Stimulated activated CD8-positive, alpha-beta memory T cell treated with anti-CD3 and anti-CD28 coated beads, Interleukin-12 subunit alpha, Interleukin-12 subunit beta, amount 100 ng/mL, for 1 hour (primary cell): ENCODE data around the gene PHC3.

ENCODE experiments used
- DNase-seq: peaks from one replicate; pipeline ENCODE4 v3.0.0-alpha.2; 2020; ENCODE audit warnings: low read depth

Gene PHC3

GRCh38 chr3:170189398-170190256, 8.1 kb upstream of the PHC3 start:
- no peak for DNase-seq

- no peak for DNase-seq
These were observed 1.2 kb downstream of the PHC3 start for GRCh38 chr3:170180079-170180907.

GRCh38 chr3:170179432-170179831, 2.1 kb downstream of the PHC3 start:
- DNase-seq: no peak

DNA sequence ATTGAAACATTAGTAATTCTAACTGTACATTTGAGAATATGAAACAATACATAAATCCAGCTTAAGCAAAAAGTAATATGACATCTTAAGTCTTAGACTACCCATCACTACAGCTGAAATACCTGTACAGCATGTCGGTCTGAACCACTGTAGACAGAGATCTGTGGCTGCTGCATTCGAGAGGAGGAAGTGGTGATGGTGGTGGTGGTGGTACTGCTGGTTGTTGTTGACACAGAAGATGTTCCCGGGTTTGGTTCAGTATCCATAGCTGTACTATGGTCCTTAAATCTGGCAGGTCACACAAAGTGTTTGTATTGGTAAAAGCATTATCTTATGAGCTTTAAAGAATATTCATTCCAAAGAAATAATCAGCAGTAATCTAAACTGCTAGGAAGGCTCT, 2.9 kb downstream of the PHC3 start:
- peak; percentile 25 for DNase-seq

- no peak for DNase-seq
These were observed 10.0 kb downstream of the PHC3 start for GRCh38 chr3:170171563-170171962.

GRCh38 chr3:170164717-170165116, 16.8 kb downstream of the PHC3 start:
- no peak for DNase-seq

DNA sequence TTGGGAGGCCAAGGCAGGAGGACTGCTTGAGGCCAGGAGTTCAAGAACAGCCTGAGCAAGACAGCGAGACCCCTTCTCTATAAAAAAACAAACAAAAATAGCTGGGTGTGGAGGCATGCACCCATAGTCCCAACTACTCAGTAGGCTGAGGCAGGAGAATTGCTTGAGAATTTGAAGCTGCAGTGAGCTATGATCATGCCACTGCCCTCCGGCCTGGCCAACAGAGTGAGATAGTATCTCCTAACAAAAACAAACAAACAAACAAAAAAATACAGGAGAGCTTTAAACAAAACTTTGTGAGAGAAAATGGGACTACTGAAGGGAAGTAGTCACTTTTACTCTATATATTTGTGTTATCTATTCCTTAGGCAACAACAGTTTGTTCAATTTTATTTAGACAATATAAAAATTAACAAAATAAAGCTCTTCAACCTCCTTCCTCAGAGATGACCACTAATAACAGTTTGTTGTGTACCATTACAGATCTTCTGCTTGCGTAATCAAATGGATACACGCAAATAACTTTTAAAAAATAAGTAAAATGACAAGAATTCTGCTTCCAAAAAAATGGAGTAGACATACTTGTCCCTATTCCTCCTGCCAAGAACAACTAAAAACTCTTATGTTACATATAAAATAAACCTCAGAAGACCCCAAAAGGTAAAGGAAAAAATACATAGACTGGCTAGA, 17.4 kb downstream of the PHC3 start:
- no peak for DNase-seq

DNA sequence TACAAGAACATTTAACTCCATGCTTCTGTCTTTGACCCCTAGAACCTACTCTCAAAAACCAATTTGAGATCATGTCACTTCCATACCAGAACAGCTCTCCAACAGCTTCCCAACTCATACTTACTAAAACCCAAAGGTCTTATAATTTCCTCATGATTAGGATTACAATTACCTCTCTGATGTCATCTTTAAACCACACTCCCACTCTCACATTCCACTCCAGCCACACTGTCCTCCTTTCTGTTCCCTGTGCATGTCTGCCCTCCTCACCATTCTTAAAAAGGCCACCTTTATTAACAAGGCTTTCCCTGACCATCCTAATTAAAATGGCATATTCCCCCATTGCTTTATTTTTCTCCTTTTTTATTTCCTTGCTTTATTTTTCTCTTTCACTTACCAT, 18.9 kb downstream of the PHC3 start:
- DNase-seq: no peak

GRCh38 chr3:170162052-170162451, 19.5 kb downstream of the PHC3 start:
- DNase-seq: no peak

DNA sequence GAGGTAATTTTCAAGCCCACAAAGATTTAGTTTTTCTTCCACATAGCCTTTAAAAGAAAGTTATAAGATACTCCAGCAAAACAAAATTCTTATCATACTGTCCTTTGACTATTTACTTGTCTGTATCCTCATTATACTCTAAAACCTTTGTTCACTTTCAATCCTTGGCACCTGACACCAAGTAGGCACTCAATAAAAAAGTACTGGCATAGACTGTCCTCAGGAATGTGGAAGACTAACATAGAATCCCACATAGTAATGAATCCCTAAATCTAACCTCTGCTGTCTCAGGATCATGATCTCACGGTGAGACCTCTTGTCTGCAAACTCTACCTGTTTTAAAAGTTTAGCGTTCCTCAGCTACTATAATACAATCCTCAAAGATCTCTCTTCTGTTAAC, 21.6 kb downstream of the PHC3 start:
- no peak for DNase-seq

- DNase-seq: no peak
These were observed 22.1 kb downstream of the PHC3 start for GRCh38 chr3:170159459-170159858.

DNA sequence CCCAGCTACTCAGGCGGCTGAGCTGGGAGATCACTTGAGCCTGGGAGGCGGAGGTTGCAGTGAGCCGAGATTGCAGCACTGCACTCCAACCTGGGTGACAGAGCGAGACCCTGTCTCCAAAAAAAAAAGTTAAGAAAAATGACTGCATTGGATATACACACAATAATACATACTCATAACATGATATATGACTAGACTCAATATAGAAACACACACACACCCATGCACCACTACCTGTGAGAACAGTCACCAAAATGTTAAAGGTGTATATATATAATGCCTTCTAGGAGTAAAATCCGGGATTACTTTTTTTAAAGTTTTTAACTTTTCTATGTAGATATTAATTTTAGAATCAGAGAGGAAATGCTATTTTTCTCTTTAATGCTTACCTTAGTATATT, 25.9 kb downstream of the PHC3 start:
- DNase-seq: no peak

GRCh38 chr3:170154569-170155143, 26.9 kb downstream of the PHC3 start:
- no peak for DNase-seq

DNA sequence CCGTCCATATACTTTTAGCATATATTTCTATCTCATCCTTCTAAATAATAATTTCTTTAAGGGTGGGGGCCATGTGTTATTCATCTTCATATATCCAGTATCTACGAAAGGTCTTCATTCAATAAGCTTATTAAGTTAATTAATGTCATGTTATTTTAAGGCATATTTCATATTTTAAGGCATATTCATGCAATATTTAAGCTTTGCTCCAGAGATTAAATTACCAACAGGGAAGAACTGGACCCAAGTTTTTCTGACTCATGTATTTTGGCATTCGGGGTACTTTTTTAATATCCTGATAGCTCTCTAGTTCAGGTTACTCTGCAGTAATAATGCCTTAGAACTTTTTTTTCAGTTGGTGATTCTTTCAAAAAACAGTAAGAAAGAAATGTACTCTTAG, 27.4 kb downstream of the PHC3 start:
- DNase-seq: no peak

DNA sequence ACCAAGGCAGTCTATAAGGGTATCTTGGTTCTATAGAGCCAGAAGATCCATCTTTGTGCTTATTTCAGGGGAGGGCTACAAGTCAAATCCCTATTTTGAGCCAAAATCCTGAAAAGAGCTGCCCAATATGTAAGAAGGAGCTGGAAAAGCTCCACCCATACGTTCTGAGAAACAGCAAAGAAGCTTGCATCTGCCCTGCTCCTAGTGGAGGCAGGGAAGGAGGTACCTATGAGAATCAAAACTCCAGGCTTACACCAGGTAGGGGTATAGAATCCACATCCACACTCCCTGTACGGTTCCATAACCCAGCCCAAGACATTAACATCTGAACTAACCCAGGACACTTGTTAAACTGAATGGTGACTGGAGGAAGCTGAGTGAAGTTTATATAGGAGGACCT, 30.0 kb downstream of the PHC3 start:
- no peak for DNase-seq

DNA sequence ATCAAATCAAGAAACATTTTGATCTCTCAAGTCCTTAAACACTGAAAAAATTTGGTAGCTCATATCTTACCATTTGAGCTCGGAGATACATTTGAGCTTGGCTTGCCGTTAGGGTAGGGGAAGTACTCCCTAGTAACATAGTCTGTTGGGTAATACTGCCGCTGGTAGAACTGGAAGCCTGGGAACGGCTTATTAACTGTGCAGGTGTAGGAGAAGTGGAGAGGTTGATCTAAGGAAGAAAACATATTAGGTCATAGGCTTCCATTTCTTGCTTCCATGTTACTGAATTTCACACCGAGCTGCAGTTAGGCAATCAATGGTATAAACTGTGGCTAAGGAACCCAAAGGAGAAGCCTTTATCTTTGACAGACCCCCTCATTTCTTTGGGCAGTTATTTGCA, 32.5 kb downstream of the PHC3 start:
- DNase-seq: no peak

DNA sequence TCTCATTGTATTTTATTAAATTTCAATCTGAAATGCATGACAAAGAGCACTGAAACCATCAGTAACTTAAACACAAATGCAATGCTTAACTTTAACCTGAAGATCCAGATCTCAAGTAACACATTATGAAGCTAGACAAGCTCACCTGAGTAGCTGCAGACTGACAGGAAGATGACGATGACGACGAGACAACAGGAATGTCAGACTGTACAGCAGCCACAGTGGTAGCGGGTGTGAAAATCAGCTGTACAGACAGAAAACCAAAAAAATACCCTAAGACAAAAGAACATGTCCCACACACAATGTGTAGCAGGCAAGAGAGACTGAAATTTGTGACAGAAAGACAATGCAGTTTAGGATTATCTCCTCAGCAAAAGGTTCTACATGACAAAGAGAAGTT, 36.3 kb downstream of the PHC3 start:
- DNase-seq: no peak

- DNase-seq: no peak
These were observed 37.1 kb downstream of the PHC3 start for GRCh38 chr3:170144437-170144843.

GRCh38 chr3:170142373-170142772, 39.2 kb downstream of the PHC3 start:
- DNase-seq: no peak

DNA sequence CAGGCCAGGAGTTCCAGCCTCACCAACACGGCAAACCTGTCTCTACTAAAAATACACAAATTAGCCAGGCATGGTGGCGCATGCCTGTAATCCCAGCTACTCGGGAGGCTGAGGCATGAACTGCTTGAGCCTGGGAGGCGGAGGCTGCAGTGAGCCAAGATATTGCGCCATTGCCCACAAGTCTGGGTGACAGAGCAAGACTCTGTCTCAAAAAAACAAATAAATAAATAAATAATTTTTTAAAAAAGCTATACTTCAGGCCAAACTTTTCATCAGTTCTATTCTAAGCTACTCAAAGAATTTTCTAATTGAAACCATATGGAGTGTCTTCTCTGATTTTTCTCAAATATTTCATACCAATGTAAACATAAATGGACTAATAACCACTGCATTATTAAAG, 43.5 kb downstream of the PHC3 start:
- no peak for DNase-seq

DNA sequence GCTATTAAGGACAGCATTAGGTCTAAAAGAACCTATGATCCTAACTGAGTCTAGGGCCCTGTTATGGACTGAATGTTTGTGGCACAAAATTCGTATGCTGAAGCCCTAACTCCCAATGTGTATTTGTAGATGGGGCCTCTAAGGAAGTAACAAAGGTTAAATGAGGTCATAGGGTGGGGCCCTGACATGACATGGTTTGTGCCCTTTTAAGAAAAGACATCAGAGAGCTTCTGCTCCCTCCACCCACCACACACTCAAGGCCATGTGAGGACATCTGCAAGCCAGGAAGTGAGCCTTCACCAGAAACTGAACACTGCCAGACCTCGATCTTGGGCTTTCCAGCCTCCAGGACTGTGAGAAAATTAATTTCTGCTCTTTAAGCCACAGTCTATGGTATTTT, 49.2 kb downstream of the PHC3 start:
- no peak for DNase-seq

DNA sequence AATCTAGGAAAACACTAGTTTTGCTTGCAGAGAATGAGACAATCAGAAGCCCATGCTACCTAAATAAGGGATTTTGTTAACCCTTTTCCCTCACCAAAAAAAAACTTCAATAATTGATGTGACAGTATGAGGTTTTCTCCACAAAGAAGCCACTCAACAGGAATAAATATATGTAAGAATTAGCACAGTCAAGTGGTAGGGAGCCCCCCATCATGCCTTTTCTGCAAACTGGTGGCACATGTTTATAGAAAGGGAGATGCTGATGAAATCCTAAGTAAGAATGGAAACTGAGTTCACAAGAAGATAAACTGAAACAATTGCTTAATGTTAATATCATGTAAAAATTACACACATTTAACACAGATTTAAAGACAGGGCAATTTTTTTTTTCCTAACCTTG, 51.0 kb downstream of the PHC3 start:
- no peak for DNase-seq
